CD4-positive, alpha-beta T cell (primary cell): ENCODE results near the gene AP1S3. TPM values are rescaled to one million over a fixed set of nuclear protein-coding genes. Genes with fewer than 3 reads are reported as not detected.

Experiments used
- ATAC-seq: fragments of 200-7000 bp; cut with Tn5 transposase; one replicate; pipeline ENCODE4 v1.10.0; 2022; ENCODE audit warnings: mild to moderate bottlenecking; ENCODE audit not compliant: poor library complexity
- CTCF ChIA-PET: fragments of 350-600 bp; sonication (Branson Sonifier 250); formaldehyde crosslinking; loops from one replicate; lab custom pipeline; 2021; ENCODE audit warnings: antibody characterized with exemption, inconsistent platforms; lab: Charles Lee
- POLR2A ChIA-PET: fragments of 350-600 bp; sonication (Branson Sonifier 250); formaldehyde crosslinking; loops from one replicate; lab custom pipeline; 2021; ENCODE audit warnings: antibody characterized with exemption, inconsistent platforms; lab: Charles Lee
- DNase-seq, 14 experiments: peaks; one replicate each; pipeline ENCODE4 v3.0.0-alpha.2; 2013 to 2020; ENCODE audit warnings: mixed read lengths in 2 of 14
- H3K27ac ChIP-seq, 2 donors: one replicate each; pipeline versions ENCODE4 v1.5.1 to v1.7.0; 2013; ENCODE audit warnings: low read length in 2 of 2, low read depth in 1 of 2, mild to moderate bottlenecking in 1 of 2
- H3K27me3 ChIP-seq, 2 experiments: 1 replicate in 1 of 2; 2 replicates in 1 of 2; pipeline versions ENCODE4 v1.6.1 to v1.7.0; 2013; ENCODE audit warnings: low read length in 2 of 2, control low read depth in 1 of 2, mild to moderate bottlenecking in 1 of 2, moderate library complexity in 1 of 2; ENCODE audit not compliant: insufficient read depth in 2 of 2, control insufficient read depth in 1 of 2
- H3K36me3 ChIP-seq: one replicate; pipeline ENCODE4 v1.6.1; 2013; ENCODE audit warnings: low read length, control low read depth; ENCODE audit not compliant: insufficient read depth
- H3K4me1 ChIP-seq: one replicate; pipeline ENCODE4 v1.6.1; 2013; ENCODE audit warnings: low read length, control low read depth; ENCODE audit not compliant: insufficient read depth
- H3K4me3 ChIP-seq: one replicate; pipeline ENCODE4 v1.5.1; 2013; ENCODE audit warnings: mild to moderate bottlenecking, low read length, moderate library complexity
- H3K9me3 ChIP-seq, 2 experiments: 1 replicate in 1 of 2; 2 replicates in 1 of 2; pipeline versions ENCODE4 v1.6.1 to v1.7.0; 2013; ENCODE audit warnings: low read length in 2 of 2, mild to moderate bottlenecking in 2 of 2, control low read depth in 1 of 2, moderate library complexity in 1 of 2; ENCODE audit not compliant: control insufficient read depth in 1 of 2, insufficient read depth in 1 of 2
- H3K27ac Mint-ChIP-seq: one replicate; pipeline ENCODE4 v1.8.0; 2020; ENCODE audit warnings: mixed read lengths
- H3K27me3 Mint-ChIP-seq: one replicate; pipeline ENCODE4 v1.8.0; 2021; ENCODE audit warnings: mixed read lengths
- H3K36me3 Mint-ChIP-seq: one replicate; pipeline ENCODE4 v1.8.0; 2021; ENCODE audit warnings: low read depth, mixed read lengths
- H3K4me1 Mint-ChIP-seq: one replicate; pipeline ENCODE4 v1.8.0; 2021; ENCODE audit warnings: low read depth, mixed read lengths
- H3K4me3 Mint-ChIP-seq: one replicate; pipeline ENCODE4 v1.8.0; 2020; ENCODE audit warnings: mild to moderate bottlenecking, mixed read lengths
- H3K9me3 Mint-ChIP-seq: one replicate; pipeline ENCODE4 v1.8.0; 2020; ENCODE audit warnings: mixed read lengths
- intact Hi-C, 2 experiments: fragments of 100-400 bp; cut with DNase I in 1 of 2; cut with micrococcal nuclease in 1 of 2; formaldehyde crosslinking; loops; one replicate each; pipeline versions ENCODE4 v1.15.1 to v1.9.0; 2023 to 2025; cut with DNase I, micrococcal nuclease
- total RNA-seq, 174 experiments: library from RNA in 2 of 174; stranded (reverse) in 2 of 174; gene quantifications; one replicate each; pipeline ENCODE4 v1.2.3 and lab custom pipeline; 2021 to 2026
- TF ChIP-seq, protein P1 (sequence below): fragments of 200-600 bp; IDR thresholded peaks from one replicate; pipeline ENCODE4 v1.8.0; 2022; ENCODE audit warnings: antibody characterized with exemption, mild to moderate bottlenecking

AP1S3 gene
- total RNA-seq, 2 experiments from 2014 or later, result 0.50 to 0.71 TPM

DNA sequence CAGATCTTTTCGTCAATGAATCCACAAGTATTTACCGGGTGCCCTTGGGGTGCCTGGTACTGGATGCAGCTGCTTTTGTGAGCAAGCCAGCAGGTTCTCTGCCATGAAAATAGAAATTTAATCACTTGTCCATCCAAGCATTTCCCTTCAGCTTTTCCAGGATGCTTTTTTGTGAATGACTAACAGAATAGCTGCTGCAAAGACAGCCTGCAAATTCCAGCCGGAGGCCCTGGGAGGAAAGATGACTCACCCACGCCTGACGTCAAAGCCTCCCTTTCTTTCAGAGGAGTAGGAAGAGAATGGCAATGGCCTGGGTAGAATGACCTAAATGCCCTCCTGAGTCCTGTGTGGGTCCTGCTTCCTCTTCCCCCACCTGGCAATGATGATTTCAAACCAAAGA lies 111.9 kb downstream of the AP1S3 start:
- DNase-seq (no peak), ATAC-seq (no peak)
- ChIA-PET CTCF (no interaction called here), POLR2A (no interaction called here)
- H3K4me1 ChIP-seq, result no peaks in the 10 kb centered on the region
- no peaks in the 10 kb centered on the region for H3K4me1 Mint-ChIP-seq
- peaks cover 0 to 6% of the 10 kb centered on the region in 2 experiments for H3K27me3 ChIP-seq
- H3K9me3 Mint-ChIP-seq, result no peaks in the 10 kb centered on the region
- H3K36me3 Mint-ChIP-seq, result no peaks in the 10 kb centered on the region
- H3K4me3 Mint-ChIP-seq, result no peak overlapping the region
- intact Hi-C loops, result loop anchor here in 1 of 2 experiments (5.0 kb wide), 1 partner anchor 562 kb away; no protein-coding TSS in a partner anchor
- H3K9me3 ChIP-seq, result no peaks in the 10 kb centered on the region
- H3K27me3 Mint-ChIP-seq, result peaks cover 11% of the 10 kb centered on the region
- H3K4me3 ChIP-seq, result no peak overlapping the region
- TF ChIP-seq, protein P1, sequence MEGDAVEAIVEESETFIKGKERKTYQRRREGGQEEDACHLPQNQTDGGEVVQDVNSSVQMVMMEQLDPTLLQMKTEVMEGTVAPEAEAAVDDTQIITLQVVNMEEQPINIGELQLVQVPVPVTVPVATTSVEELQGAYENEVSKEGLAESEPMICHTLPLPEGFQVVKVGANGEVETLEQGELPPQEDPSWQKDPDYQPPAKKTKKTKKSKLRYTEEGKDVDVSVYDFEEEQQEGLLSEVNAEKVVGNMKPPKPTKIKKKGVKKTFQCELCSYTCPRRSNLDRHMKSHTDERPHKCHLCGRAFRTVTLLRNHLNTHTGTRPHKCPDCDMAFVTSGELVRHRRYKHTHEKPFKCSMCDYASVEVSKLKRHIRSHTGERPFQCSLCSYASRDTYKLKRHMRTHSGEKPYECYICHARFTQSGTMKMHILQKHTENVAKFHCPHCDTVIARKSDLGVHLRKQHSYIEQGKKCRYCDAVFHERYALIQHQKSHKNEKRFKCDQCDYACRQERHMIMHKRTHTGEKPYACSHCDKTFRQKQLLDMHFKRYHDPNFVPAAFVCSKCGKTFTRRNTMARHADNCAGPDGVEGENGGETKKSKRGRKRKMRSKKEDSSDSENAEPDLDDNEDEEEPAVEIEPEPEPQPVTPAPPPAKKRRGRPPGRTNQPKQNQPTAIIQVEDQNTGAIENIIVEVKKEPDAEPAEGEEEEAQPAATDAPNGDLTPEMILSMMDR, result no peak
- no peaks in the 10 kb centered on the region for H3K36me3 ChIP-seq
- no peak overlapping the region for H3K27ac ChIP-seq
- H3K27ac Mint-ChIP-seq, result no peak overlapping the region

DNA sequence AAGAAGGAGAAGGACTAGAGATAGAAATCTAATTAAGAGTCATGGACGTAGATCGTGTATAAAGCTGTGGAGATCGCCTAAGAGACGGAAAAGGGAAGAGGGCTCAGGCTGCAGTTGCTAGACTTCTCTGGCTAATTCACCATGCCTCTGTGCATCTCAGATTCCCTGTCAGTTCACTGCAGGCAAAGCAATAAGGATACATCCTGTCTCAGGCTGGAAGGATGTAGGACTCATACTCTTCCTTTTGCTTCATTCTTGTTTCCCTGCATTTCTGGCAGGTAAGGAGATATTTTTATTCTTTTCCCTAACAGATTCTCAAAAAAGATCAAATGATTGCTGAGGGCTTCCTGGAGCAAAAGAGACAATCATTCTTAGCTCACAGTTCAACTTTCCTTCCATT lies 112.5 kb downstream of the AP1S3 start:
- Histone ChIP-seq H3K9me3 (no peaks in the 10 kb centered on the region), H3K4me1 (no peaks in the 10 kb centered on the region), H3K36me3 (no peaks in the 10 kb centered on the region), H3K27me3 (peaks cover 0 to 6% of the 10 kb centered on the region in 2 experiments), H3K4me3 (no peak overlapping the region), H3K27ac (no peak overlapping the region)
- no peak overlapping the region for H3K27ac Mint-ChIP-seq
- CTCF ChIA-PET, result no interaction called here
- no peaks in the 10 kb centered on the region for H3K36me3 Mint-ChIP-seq
- DNase-seq (no peak), ATAC-seq (no peak)
- POLR2A ChIA-PET, result no interaction called here
- no peaks in the 10 kb centered on the region for H3K9me3 Mint-ChIP-seq
- peaks cover 11% of the 10 kb centered on the region for H3K27me3 Mint-ChIP-seq
- H3K4me3 Mint-ChIP-seq, result no peak overlapping the region
- no peaks in the 10 kb centered on the region for H3K4me1 Mint-ChIP-seq
- TF ChIP-seq, protein P1, result no peak
- intact Hi-C loops, result loop anchor here in 1 of 2 experiments (5.0 kb wide), 1 partner anchor 562 kb away; no protein-coding TSS in a partner anchor

DNA sequence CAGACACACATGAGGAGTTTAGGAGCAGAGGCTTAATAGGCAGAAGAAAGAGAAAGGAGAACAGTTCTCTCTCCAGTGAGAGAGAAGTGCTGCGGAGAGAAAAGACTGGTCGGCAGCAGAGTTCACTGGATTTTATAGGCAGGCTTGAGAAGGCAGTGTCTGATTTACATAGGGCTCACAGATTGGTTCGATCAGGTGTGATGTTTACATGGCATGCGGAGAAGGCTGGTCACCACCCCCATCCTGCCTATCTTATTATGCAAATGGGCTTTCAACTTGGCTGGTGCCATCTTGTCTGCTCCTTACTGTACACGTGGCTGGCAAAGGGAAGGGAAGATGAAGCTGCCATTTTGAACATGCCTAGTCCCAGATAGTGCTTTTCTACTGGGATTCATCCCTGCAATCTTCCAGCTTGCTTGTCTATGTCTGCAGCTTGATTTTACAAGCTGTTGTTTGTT lies 113.4 kb downstream of the AP1S3 start:
- no peaks in the 10 kb centered on the region for H3K4me1 ChIP-seq
- H3K4me3 Mint-ChIP-seq, result no peak overlapping the region
- CTCF ChIA-PET, result no interaction called here
- POLR2A ChIA-PET, result no interaction called here
- no peaks in the 10 kb centered on the region for H3K36me3 ChIP-seq
- TF ChIP-seq, protein P1, result no peak
- H3K4me1 Mint-ChIP-seq, result no peaks in the 10 kb centered on the region
- H3K27ac ChIP-seq, result no peak overlapping the region
- H3K36me3 Mint-ChIP-seq, result no peaks in the 10 kb centered on the region
- intact Hi-C loops, result no loop called here
- no peak for DNase-seq
- no peak for ATAC-seq
- no peak overlapping the region for H3K4me3 ChIP-seq
- peaks cover 11% of the 10 kb centered on the region for H3K27me3 Mint-ChIP-seq
- peaks cover 0 to 6% of the 10 kb centered on the region in 2 experiments for H3K27me3 ChIP-seq
- peaks cover 3% of the 10 kb centered on the region for H3K9me3 Mint-ChIP-seq
- no peak overlapping the region for H3K27ac Mint-ChIP-seq
- H3K9me3 ChIP-seq, result no peaks in the 10 kb centered on the region
